Measurements from ENCODE around the gene S100A2.
"Not testable (repeated sequence)": the region's sequence is repeated elsewhere in the genome, so short reads cannot be mapped to it uniquely, and the experiment has no call there.

The S100A2 gene

GRCh38 chr1:153597206-153597605 is 31.6 kb upstream of the S100A2 start:
- no peak for TF ChIP-seq Cebpa-rat (IDR thresholded peaks at IDR 0.05)
- Histone ChIP-seq H3K4me1 (peaks cover 59% of the 10 kb centered on the region), H3K27ac (peak overlapping the region; percentile 96), H3K4me2 (peak overlapping the region; percentile 95), H3K27me3 (no peaks in the 10 kb centered on the region), H3K4me3 (no peak overlapping the region), H3K9ac (no peak overlapping the region), H3K36me3 (no peaks in the 10 kb centered on the region), H4K20me1 (no peaks in the 10 kb centered on the region), H3K9me3 (no peaks in the 10 kb centered on the region)

GRCh38 chr1:153592748-153593147 is 27.1 kb upstream of the S100A2 start:
- H3K4me1 ChIP-seq = peaks cover 21% of the 10 kb centered on the region
- H3K4me2 ChIP-seq = no peak overlapping the region
- H3K27me3 ChIP-seq = no peaks in the 10 kb centered on the region
- H3K36me3 ChIP-seq = no peaks in the 10 kb centered on the region
- no peaks in the 10 kb centered on the region for H4K20me1 ChIP-seq
- no peak overlapping the region for H3K4me3 ChIP-seq
- TF ChIP-seq Cebpa-rat (IDR thresholded peaks at IDR 0.05) = no peak
- 0 out of 2 replicates have a peak overlapping the region, but pooled peaks have one; percentile 31 for H3K27ac ChIP-seq
- H3K9ac ChIP-seq = no peak overlapping the region
- no peaks in the 10 kb centered on the region for H3K9me3 ChIP-seq

DNA sequence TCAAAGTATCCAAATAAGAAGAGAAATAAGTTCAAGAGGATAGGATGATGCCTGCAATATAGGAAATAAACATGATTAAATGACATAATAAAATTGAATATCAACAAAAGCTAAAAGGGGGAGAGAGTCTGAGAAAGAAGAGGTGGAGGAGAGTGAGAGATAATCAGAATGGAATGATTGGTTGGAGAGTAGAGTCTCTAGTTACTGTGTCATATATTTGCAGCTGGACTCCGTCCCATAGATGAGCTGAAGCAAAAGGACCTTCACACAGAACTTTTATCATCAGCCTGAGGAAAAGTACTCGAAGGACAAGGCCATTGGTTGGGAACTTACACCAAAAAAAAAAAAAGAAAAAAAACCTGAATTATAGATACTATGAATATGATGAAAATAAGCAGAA is 22.8 kb upstream of the S100A2 start:
- Histone ChIP-seq H3K36me3 (no peaks in the 10 kb centered on the region), H3K4me2 (no peak overlapping the region), H3K27ac (no peak overlapping the region), H3K4me1 (peaks cover 18% of the 10 kb centered on the region), H3K9ac (no peak overlapping the region), H3K9me3 (no peaks in the 10 kb centered on the region), H3K27me3 (no peaks in the 10 kb centered on the region), H4K20me1 (no peaks in the 10 kb centered on the region), H3K4me3 (no peak overlapping the region)
- no peak for TF ChIP-seq Cebpa-rat (IDR thresholded peaks at IDR 0.05)

DNA sequence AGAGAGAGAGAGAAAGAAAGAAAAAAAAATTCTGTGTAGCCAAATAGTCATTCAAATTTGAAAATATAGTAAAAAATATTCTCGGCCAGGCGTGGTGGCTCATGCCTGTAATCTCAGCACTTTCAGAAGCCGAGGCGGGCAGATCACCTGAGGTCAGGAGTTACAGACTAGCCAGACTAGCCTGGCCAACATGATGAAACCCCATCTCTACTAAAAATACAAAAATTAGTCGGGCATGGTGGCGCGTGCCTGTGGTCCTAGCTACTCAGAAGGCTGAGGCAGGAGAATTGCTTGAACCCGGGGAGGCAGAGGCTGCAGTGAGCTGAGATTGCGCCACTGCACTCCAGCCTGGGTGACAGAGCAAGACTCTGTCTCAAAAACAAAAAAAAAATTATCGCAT is 22.4 kb upstream of the S100A2 start:
- H3K27ac ChIP-seq, H3K27me3 ChIP-seq, H3K4me3 ChIP-seq, H4K20me1 ChIP-seq, H3K9me3 ChIP-seq, H3K36me3 ChIP-seq, H3K9ac ChIP-seq: not testable (repeated sequence)
- Histone ChIP-seq H3K4me1 (peaks cover 18% of the 10 kb centered on the region), H3K4me2 (peak overlapping the region; percentile 69)

- Histone ChIP-seq H3K27ac (0 out of 2 replicates have a peak overlapping the region, but pooled peaks have one; percentile 4), H3K4me2 (peak overlapping the region; percentile 69), H3K4me1 (peaks cover 18% of the 10 kb centered on the region), H3K9ac (no peak overlapping the region), H3K36me3 (no peaks in the 10 kb centered on the region), H3K9me3 (no peaks in the 10 kb centered on the region), H3K27me3 (no peaks in the 10 kb centered on the region), H3K4me3 (no peak overlapping the region), H4K20me1 (no peaks in the 10 kb centered on the region)
- TF ChIP-seq Cebpa-rat (IDR thresholded peaks at IDR 0.05) = no peak
Observed at GRCh38 chr1:153587314-153587713, 21.7 kb upstream of the S100A2 start.

GRCh38 chr1:153586347-153586746 is 20.7 kb upstream of the S100A2 start:
- no peak for TF ChIP-seq Cebpa-rat (IDR thresholded peaks at IDR 0.05)
- Histone ChIP-seq H3K4me3 (no peak overlapping the region), H3K9ac (no peak overlapping the region), H3K27me3 (no peaks in the 10 kb centered on the region), H3K36me3 (no peaks in the 10 kb centered on the region), H3K4me2 (peak overlapping the region; percentile 69), H3K9me3 (no peaks in the 10 kb centered on the region), H3K27ac (no peak overlapping the region), H3K4me1 (peaks cover 18% of the 10 kb centered on the region), H4K20me1 (no peaks in the 10 kb centered on the region)

DNA sequence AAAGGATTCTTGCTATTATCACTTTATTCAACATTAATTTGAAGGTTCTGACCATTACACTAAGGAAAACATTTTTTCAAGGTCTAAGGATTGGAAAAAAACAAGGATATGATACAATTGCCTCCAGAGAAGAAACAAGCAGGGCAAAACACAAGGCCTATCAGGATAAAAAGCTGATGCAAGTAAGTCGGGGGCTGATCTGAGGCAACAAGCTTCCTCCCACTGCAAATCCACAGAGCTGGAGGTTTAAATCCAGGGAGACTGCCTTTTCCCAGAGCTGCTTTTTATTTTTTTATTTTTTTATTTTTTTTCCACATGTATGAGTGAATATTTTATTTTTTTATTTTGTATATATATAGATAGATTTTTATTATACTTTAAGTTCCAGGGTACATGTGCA is 19.4 kb upstream of the S100A2 start:
- Histone ChIP-seq H3K9me3 (no peaks in the 10 kb centered on the region), H3K4me3 (no peak overlapping the region), H3K36me3 (no peaks in the 10 kb centered on the region), H4K20me1 (no peaks in the 10 kb centered on the region), H3K4me2 (no peak overlapping the region), H3K27me3 (no peaks in the 10 kb centered on the region), H3K9ac (no peak overlapping the region), H3K4me1 (peaks cover 18% of the 10 kb centered on the region), H3K27ac (no peak overlapping the region)
- TF ChIP-seq Cebpa-rat (IDR thresholded peaks at IDR 0.05) = no peak

- Histone ChIP-seq H3K4me2 (no peak overlapping the region), H3K36me3 (no peaks in the 10 kb centered on the region), H3K4me1 (peaks cover 18% of the 10 kb centered on the region), H3K4me3 (no peak overlapping the region), H3K9me3 (no peaks in the 10 kb centered on the region), H3K9ac (no peak overlapping the region), H3K27ac (no peak overlapping the region), H3K27me3 (no peaks in the 10 kb centered on the region), H4K20me1 (no peaks in the 10 kb centered on the region)
- no peak for TF ChIP-seq Cebpa-rat (IDR thresholded peaks at IDR 0.05)
Observed at GRCh38 chr1:153583976-153584375, 18.3 kb upstream of the S100A2 start.

GRCh38 chr1:153583514-153583913 is 17.9 kb upstream of the S100A2 start:
- H3K9me3 ChIP-seq, H4K20me1 ChIP-seq, H3K36me3 ChIP-seq, H3K27ac ChIP-seq, H3K4me2 ChIP-seq, H3K27me3 ChIP-seq, H3K9ac ChIP-seq, H3K4me3 ChIP-seq: not testable (repeated sequence)
- H3K4me1 ChIP-seq = peaks cover 18% of the 10 kb centered on the region

GRCh38 chr1:153582836-153583235 is 17.2 kb upstream of the S100A2 start:
- H3K36me3 ChIP-seq = not testable (repeated sequence)

GRCh38 chr1:153578936-153579335 is 13.3 kb upstream of the S100A2 start:
- Histone ChIP-seq H3K4me2 (no peak overlapping the region), H3K27ac (no peak overlapping the region), H3K27me3 (no peaks in the 10 kb centered on the region), H3K9me3 (peaks cover 6% of the 10 kb centered on the region), H3K9ac (no peak overlapping the region), H3K4me3 (no peak overlapping the region), H3K4me1 (peaks cover 11% of the 10 kb centered on the region), H3K36me3 (no peaks in the 10 kb centered on the region), H4K20me1 (no peaks in the 10 kb centered on the region)
- TF ChIP-seq Cebpa-rat (IDR thresholded peaks at IDR 0.05) = no peak

More at GRCh38 chr1:153582836-153583235, 17.2 kb upstream of the S100A2 start:
- H3K9me3 ChIP-seq, H3K9ac ChIP-seq, H3K27ac ChIP-seq, H3K4me2 ChIP-seq, H3K4me3 ChIP-seq, H4K20me1 ChIP-seq, H3K27me3 ChIP-seq: not testable (repeated sequence)
- H3K4me1 ChIP-seq = peaks cover 15% of the 10 kb centered on the region
